HCT116 (cell line): Measurements from ENCODE around the gene GRID2.

Source experiments
- POLR2A ChIP-seq: IDR thresholded peaks from 2 replicates; pipeline ENCODE4 v1.7.0; 2011; ENCODE audit warnings: borderline replicate concordance; ENCODE audit not compliant: insufficient read depth, insufficient read length; ENCODE audit errors: extremely low read depth
- TCF7L2 ChIP-seq: IDR thresholded peaks from 2 replicates; pipeline ENCODE4 v1.7.0; 2011; ENCODE audit warnings: borderline replicate concordance, inconsistent platforms; ENCODE audit not compliant: insufficient read depth, insufficient read length; ENCODE audit errors: extremely low read depth
- ZNF274 ChIP-seq: fragments of 200-500 bp; sonication (Bioruptor generic); IDR thresholded peaks from 2 replicates; pipeline ENCODE4 v1.6.1; 2014; ENCODE audit warnings: mild to moderate bottlenecking, low read depth, low read length, inconsistent platforms
- TF ChIP-seq, protein P1 (sequence below), 3 experiments: fragments of 200-600 bp in 1 of 3; sonication (generic) in 1 of 3; IDR thresholded peaks in 2 of 3; conservative IDR thresholded peaks in 1 of 3; 2 replicates each; pipeline ENCODE4 v1.5.1; 2012 to 2017; ENCODE audit warnings: low read depth in 2 of 3, low read length in 2 of 3, antibody characterized with exemption in 1 of 3, borderline replicate concordance in 1 of 3, control low read depth in 1 of 3, mild to moderate bottlenecking in 1 of 3, mixed read lengths in 1 of 3, mixed run types in 1 of 3, moderate library complexity in 1 of 3; ENCODE audit not compliant: insufficient read depth in 1 of 3

DNA sequence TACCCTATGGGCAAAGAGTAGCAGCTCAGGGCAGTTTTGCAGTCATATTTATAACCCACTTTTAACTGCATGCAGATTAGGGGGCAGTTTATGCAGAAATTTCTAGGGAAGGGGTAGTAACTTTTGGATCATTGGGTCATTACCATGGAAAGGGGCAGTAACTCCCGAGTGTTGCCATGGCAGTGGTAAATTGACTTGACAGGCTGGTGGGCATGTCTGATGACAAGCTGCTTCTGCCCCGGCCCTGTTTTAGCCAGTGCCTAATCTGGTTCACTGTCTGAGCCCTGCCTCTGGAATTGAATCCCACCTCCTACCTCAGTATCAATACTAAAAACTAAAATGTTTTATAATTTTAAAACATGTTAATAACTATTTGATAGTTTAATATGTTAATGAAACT lies 1162.7 kb downstream of the GRID2 start:
- TF ChIP-seq, protein P1, sequence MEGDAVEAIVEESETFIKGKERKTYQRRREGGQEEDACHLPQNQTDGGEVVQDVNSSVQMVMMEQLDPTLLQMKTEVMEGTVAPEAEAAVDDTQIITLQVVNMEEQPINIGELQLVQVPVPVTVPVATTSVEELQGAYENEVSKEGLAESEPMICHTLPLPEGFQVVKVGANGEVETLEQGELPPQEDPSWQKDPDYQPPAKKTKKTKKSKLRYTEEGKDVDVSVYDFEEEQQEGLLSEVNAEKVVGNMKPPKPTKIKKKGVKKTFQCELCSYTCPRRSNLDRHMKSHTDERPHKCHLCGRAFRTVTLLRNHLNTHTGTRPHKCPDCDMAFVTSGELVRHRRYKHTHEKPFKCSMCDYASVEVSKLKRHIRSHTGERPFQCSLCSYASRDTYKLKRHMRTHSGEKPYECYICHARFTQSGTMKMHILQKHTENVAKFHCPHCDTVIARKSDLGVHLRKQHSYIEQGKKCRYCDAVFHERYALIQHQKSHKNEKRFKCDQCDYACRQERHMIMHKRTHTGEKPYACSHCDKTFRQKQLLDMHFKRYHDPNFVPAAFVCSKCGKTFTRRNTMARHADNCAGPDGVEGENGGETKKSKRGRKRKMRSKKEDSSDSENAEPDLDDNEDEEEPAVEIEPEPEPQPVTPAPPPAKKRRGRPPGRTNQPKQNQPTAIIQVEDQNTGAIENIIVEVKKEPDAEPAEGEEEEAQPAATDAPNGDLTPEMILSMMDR (IDR thresholded peaks at IDR 0.05 in 2 of 3, conservative IDR thresholded peaks at IDR 0.05 in 1 of 3; ENCODE audit: borderline replicate concordance in 1 of 3, insufficient read depth in 1 of 3, low read depth in 2 of 3, low read length in 2 of 3) = no peak
- TF ChIP-seq TCF7L2 = no peak
- no peak for TF ChIP-seq POLR2A
- no peak for TF ChIP-seq ZNF274
